OCI-LY7 (cell line): ENCODE measurements around the gene CACNG5.

Source experiments
- CTCF ChIP-seq: fragments of 200-600 bp; sonication (generic); conservative IDR thresholded peaks from 2 replicates; pipeline ENCODE4 v1.5.1; 2014; ENCODE audit warnings: mild to moderate bottlenecking, antibody characterized with exemption, low read length, moderate library complexity, mixed read lengths
- EZH2phosphoT487 ChIP-seq: fragments of 200-600 bp; sonication (generic); IDR thresholded peaks from 2 replicates; pipeline ENCODE4 v1.6.1; 2018; ENCODE audit warnings: low read depth, borderline replicate concordance, mild to moderate bottlenecking, mixed run types, antibody characterized with exemption, low read length, moderate library complexity, mixed read lengths

GRCh38 chr17:66849851-66850580 is 15.1 kb downstream of the CACNG5 start:
- TF ChIP-seq CTCF (no peak), EZH2phosphoT487 (no peak)
